Stimulated activated CD4-positive, alpha-beta T cell treated with anti-CD3 and anti-CD28 coated beads, Interleukin-15, amount 100 ng/mL, for 1 hour (primary cell): ENCODE measurements around the gene KRTAP10-10.
"Not testable (repeated sequence)": the region's sequence is repeated elsewhere in the genome, so short reads cannot be mapped to it uniquely, and the experiment has no call there.

Experiments used
- DNase-seq, 2 donors: peaks; one replicate each; pipeline ENCODE4 v3.0.0-alpha.2; 2020; ENCODE audit warnings: low read depth in 1 of 2, low spot score in 1 of 2

The KRTAP10-10 gene

GRCh38 chr21:44626262-44626661, 10.9 kb upstream of the KRTAP10-10 start:
- DNase-seq, result no peak

DNA sequence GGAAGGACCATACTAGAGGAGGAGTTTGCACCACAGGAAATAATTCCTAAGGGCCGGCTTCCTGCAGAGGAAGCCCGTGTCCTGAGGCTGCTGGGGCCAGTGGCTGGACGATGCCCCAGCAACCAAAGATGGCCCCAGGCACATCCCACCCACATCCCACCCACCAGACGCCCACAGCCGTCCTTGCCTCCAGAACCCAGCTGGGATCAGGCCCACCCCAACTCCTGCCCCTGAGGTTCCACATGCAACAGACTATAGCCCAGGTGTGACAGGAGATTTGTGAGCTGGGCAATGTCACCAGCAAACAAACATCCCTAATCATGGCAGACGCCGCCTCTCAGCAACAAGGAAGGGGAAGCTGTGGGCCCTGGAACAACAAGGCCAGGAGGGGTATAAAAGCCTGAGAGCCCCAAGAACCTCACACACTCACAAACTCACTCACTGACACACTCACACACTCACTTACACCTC, 10.4 kb upstream of the KRTAP10-10 start, which contains the start of gene KRTAP10-9:
KRTAP10-9 (plus strand) TSS at position 421 of the 471 bp plus-strand sequence. CDS start 79 bp downstream, outside the sequence.
- DNase-seq, result no peak

DNA sequence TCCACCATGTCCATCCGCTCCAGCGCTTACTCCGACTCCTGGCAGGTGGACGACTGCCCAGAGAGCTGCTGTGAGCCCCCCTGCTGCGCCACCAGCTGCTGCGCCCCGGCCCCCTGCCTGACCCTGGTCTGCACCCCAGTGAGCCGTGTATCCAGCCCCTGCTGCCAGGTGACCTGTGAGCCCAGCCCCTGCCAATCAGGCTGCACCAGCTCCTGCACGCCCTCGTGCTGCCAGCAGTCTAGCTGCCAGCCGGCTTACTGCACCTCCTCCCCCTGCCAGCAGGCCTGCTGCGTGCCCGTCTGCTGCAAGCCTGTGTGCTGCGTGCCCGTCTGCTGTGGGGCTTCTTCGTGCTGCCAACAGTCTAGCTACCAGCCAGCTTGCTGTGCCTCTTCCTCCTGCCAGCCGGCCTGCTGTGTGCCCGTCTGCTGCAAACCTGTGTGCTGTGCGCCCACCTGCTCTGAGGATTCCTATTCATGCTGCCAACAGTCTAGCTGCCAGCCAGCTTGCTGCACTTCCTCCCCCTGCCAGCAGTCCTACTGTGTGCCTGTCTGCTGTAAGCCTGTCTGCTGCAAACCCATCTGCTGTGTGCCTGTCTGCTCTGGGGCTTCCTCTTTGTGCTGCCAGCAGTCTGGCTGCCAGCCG, 9.9 kb upstream of the KRTAP10-10 start:
- DNase-seq, result not testable (repeated sequence)

DNA sequence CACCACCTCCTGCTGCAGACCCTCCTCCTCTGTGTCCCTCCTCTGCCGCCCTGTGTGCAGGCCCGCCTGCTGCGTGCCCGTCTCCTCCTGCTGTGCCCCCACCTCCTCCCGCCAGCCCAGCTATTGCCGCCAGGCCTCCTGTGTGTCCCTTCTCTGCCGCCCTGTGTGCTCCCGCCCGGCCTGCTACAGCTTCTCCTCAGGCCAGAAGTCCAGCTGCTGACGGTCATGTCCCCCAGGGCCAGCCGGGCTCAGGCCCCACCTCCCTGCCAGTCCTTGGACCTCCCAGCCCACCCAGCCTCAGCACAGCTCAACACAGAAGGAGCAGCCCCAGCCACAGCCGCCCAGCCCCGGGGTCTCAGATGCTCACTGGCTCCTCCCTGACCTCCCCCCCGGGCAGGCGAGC, 9.3 kb upstream of the KRTAP10-10 start:
- not testable (repeated sequence) for DNase-seq

- DNase-seq, result no peak
Observed at GRCh38 chr21:44628707-44629391, 8.3 kb upstream of the KRTAP10-10 start.

DNA sequence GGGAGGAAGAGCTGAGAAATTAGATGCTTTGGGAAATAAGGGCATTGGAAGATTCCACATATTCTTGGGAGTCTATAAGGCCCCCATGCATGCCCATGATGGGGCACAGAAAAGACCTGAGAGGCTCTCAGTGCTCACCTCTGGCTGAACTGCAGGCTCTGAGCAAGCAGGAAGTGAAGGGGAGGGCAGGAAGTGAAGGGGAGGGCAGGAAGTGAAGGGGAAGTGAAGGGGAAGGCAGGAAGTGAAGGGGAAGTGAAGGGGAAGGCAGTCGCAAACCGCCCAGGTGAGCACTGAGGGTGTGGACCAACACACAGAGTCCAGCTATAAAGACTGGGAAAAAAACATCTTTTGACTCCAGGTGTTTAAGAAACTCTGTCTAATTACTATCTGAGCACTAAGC, 6.7 kb upstream of the KRTAP10-10 start:
- DNase-seq, result no peak

DNA sequence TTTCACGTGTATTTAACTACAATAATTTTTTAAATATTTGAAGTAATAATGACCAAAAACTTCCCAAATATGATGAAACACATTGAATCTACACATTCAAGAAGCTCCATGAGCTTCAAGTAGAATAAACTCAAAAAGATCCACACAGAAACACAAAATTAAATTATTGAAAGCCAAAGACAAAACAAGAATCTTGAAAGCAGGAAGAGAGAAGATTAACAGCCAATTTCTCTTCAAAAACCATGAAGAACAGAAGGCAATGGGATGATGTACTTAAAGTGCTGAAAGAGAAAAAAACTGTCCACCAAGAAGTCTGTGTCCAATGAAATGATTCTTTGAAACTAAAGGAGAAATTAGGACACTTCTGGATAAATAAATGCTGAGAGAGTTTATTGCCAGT, 5.1 kb upstream of the KRTAP10-10 start:
- no peak for DNase-seq

GRCh38 chr21:44636209-44637017, 743 bp upstream of the KRTAP10-10 start:
- no peak for DNase-seq

DNA sequence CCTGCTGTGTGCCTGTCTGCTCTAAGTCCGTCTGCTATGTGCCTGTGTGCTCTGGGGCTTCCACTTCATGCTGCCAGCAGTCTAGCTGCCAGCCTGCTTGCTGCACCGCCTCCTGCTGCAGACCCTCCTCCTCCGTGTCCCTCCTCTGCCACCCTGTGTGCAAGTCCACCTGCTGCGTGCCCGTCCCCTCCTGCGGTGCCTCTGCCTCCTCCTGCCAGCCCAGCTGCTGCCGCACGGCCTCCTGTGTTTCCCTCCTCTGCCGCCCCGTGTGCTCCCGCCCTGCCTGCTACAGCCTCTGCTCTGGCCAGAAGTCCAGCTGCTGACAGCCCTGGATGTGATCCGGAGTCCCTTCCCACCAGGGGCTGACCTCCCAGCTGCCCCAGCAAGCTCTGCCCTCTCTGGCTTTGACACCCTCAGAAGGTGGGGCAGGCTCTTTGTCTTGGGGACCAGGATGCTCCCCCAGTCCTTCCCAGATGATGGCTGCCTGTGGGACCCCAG, 744 bp downstream of the KRTAP10-10 start:
- not testable (repeated sequence) for DNase-seq

- DNase-seq, result not testable (repeated sequence)
Observed at GRCh38 chr21:44638506-44639330, 1.6 kb downstream of the KRTAP10-10 start.

GRCh38 chr21:44639331-44639655, 2.1 kb downstream of the KRTAP10-10 start:
- DNase-seq, result no peak

DNA sequence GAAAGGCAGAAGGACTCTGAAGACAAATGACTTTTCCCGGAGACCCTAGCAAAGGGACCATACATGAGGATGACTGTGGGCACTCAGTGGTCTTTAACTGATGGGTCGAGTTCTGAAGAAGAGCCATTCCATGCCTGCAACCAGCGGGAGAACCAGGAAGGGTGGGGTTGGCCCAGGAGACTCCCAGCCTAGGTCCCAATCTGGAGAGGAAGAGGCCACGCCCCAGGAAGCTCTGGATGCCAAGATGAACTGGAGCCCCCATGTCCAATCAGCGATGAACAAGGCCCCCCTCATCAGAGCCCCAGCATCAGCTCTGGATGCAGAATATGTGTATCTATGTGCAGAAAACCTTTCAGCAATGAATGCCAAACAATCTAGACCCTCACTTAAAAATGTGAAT, 3.6 kb downstream of the KRTAP10-10 start:
- DNase-seq, result no peak

DNA sequence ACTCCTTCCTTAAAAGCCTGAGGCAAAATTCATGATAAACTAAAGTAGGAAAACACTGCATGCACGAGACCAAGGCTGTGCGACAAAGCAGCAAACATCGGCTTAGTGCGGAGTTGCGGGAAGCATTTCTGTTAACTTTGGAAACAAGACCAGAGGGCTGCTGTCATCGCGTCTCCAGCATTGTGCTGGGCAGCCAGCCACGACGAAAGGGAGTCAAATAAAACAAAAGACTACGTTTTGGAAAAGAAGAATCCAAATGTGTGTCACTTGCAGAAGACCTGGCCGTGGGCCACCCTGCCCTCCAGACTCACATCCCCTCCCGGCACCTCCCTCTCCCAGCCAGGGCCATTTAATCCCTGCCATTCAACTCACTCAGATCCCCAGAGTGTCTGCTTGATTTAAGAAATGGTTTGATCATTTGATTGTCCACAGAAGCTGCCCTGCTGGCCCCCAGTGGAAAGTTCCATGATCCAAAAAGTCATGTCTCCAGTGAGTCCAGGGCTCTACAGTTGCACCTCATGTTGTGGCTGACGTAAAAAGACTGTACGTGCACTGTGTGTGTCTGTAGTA, 6.7 kb downstream of the KRTAP10-10 start:
- DNase-seq, result no peak

DNA sequence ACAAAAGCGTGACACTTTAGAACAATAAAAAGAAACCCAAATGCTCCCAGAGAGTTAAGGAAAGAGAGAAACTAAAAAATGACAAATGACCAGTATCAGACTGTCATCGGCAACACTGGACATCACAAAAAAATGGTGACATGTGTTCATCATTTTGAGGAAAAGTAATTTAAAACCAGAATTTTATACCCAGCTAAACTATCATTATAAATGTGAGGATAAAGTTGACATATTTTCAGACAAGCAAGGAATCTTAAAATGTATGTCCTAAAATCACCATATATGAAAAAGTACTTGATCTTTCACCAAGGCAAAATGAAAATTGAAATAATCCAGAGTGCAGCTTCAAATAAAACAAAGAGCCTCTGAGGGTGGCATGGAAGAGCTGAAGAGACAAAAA, 7.7 kb downstream of the KRTAP10-10 start:
- DNase-seq, result no peak

GRCh38 chr21:44646366-44647221, 9.4 kb downstream of the KRTAP10-10 start, which contains the start of gene KRTAP10-11:
KRTAP10-11 (plus strand) TSS chr21:44646414; CDS start chr21:44646459, 45 bp downstream.
- DNase-seq, result not testable (repeated sequence)

- no peak for DNase-seq
Observed at GRCh38 chr21:44647222-44647552, 10.0 kb downstream of the KRTAP10-10 start.

DNA sequence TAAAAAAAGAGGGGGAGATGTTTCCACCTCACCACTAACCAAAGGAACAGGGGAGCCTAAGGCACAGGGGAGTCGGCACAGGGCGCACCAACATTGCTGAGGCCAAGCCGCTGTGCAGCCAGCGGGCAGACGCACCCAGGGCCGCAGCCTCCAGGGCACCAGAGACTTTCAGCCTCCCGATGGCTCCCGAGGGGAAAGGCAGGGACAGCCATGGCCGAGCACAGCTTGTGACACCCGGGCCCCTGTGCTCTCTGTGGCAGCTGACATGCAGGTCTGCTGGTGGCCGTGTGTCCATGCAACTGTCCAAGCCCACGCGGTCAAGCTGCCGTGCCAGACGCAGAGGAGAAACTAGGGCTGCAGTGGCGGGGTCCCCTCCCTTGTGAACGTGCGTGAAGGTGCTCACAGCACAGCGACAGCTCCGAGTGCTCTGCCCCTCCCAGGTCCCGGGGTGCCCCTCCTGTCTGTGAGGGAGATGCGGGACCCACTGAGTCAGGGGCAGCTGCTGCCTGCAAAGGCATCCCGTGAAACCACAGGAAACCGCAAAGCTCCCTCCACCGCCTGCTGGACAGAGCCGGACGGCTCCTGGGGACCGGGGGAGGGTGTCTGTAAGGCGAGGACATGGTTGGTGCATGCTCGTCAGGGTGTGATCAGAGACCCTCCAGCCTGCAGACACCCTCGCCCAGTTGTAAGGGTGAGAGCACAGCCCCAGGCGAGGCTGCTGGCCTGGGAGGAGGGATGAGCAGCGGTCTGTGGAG, 11.6 kb downstream of the KRTAP10-10 start:
- no peak for DNase-seq

GRCh38 chr21:44649521-44650100, 12.5 kb downstream of the KRTAP10-10 start:
- DNase-seq, result no peak
